Neural progenitor cell (in vitro differentiated cells): Measurements from ENCODE around the gene PROM2. TPM values are rescaled to one million over a fixed set of nuclear protein-coding genes. Genes with fewer than 3 reads are reported as not detected.

Source experiments
- DNase-seq: peaks from one replicate; pipeline ENCODE4 v3.0.0-alpha.2; 2016; ENCODE audit warnings: low spot score
- H2AFZ ChIP-seq: fragments of 200-600 bp; sonication (generic); replicated peaks from 2 replicates; pipeline ENCODE4 v1.6.1; 2016; ENCODE audit warnings: antibody characterized with exemption
- H3F3A ChIP-seq: fragments of 200-600 bp; sonication (generic); 2 replicates; pipeline ENCODE4 v1.6.1; 2016; ENCODE audit warnings: antibody characterized with exemption, low read depth
- H3K27ac ChIP-seq: fragments of 200-600 bp; sonication (generic); 2 replicates; pipeline ENCODE4 v1.5.1; 2016; ENCODE audit warnings: mild to moderate bottlenecking
- H3K27me3 ChIP-seq: fragments of 200-600 bp; sonication (generic); 2 replicates; pipeline ENCODE4 v1.6.1; 2016; ENCODE audit warnings: mild to moderate bottlenecking, moderate library complexity
- H3K36me3 ChIP-seq: fragments of 200-600 bp; sonication (generic); 2 replicates; pipeline ENCODE4 v1.5.1; 2016
- H3K4me1 ChIP-seq: fragments of 200-600 bp; sonication (generic); 2 replicates; pipeline ENCODE4 v1.6.1; 2016; ENCODE audit warnings: mixed run types
- H3K4me2 ChIP-seq: fragments of 200-600 bp; sonication (generic); 2 replicates; pipeline ENCODE4 v1.6.1; 2016
- H3K4me3 ChIP-seq: fragments of 200-600 bp; sonication (generic); 2 replicates; pipeline ENCODE4 v1.5.1; 2016
- H3K79me2 ChIP-seq: fragments of 200-600 bp; sonication (generic); 2 replicates; pipeline ENCODE4 v1.6.1; 2016; ENCODE audit warnings: low read depth
- H3K9ac ChIP-seq: fragments of 200-600 bp; sonication (generic); 2 replicates; pipeline ENCODE4 v1.6.1; 2016
- H3K9me3 ChIP-seq: fragments of 200-600 bp; sonication (generic); 2 replicates; pipeline ENCODE4 v1.5.1; 2016; ENCODE audit warnings: low read depth
- H4K20me1 ChIP-seq: fragments of 200-600 bp; sonication (generic); 2 replicates; pipeline ENCODE4 v1.6.1; 2016; ENCODE audit warnings: low read depth
- H3K27ac Mint-ChIP-seq: 3 replicates; pipeline ENCODE4 v1.8.0; 2021; ENCODE audit warnings: mixed read lengths
- H3K27me3 Mint-ChIP-seq: 2 replicates; pipeline ENCODE4 v1.8.0; 2022; ENCODE audit warnings: low read depth, mild to moderate bottlenecking, inconsistent platforms, moderate library complexity, mixed read lengths; ENCODE audit not compliant: insufficient read depth
- H3K36me3 Mint-ChIP-seq: 3 replicates; pipeline ENCODE4 v1.8.0; 2021; ENCODE audit warnings: mixed read lengths
- H3K4me1 Mint-ChIP-seq: 3 replicates; pipeline ENCODE4 v1.8.0; 2021; ENCODE audit warnings: mixed read lengths
- H3K4me3 Mint-ChIP-seq: 3 replicates; pipeline ENCODE4 v1.8.0; 2021; ENCODE audit warnings: mild to moderate bottlenecking, moderate library complexity, mixed read lengths
- H3K9me3 Mint-ChIP-seq: 3 replicates; pipeline ENCODE4 v1.8.0; 2020; ENCODE audit warnings: mixed read lengths
- EZH2 ChIP-seq: fragments of 200-600 bp; sonication (generic); IDR thresholded peaks from 2 replicates; pipeline ENCODE4 v1.6.1; 2017; ENCODE audit warnings: antibody characterized with exemption, mild to moderate bottlenecking, moderate library complexity
- EZH2phosphoT487 ChIP-seq: fragments of 200-600 bp; sonication (generic); IDR thresholded peaks from 2 replicates; pipeline ENCODE4 v1.6.1; 2017; ENCODE audit warnings: antibody characterized with exemption
- total RNA-seq: library from RNA; depleted of rRNA; stranded (reverse); fragments of >200 nt; gene quantifications from 2 replicates; pipeline ENCODE4 v1.2.3, GENCODE V29; 2015; ENCODE audit warnings: low replicate concordance
- TF ChIP-seq, protein P1 (sequence below): fragments of 200-600 bp; sonication (generic); IDR thresholded peaks from 2 replicates; pipeline ENCODE4 v1.5.1; 2017; ENCODE audit warnings: antibody characterized with exemption, mild to moderate bottlenecking

Gene PROM2
- total RNA-seq, 1 donor from 2014 or later, result 0.95 TPM

DNA sequence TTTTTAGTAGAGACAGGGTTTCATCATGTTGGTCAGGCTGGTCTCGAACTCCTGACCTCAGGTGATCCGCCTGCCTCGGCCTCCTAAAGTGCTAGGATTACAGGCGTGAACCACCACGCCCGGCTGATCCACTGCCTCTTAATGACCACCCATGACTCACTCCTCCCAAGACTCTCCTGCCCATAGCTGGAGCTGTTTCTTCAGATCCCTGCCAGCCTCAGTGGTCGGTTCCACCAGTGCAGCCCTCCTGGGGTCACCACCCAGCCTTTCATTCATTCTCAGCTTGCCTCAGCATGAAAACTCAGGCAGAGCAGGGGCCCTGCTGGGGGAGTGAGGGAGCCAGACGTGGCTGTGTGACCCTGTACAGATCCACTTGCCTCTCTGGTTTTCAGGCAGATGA lies 35.4 kb downstream of the PROM2 start:
- Mint-ChIP-seq H3K9me3 (peaks cover 2% of the 10 kb centered on the region), H3K4me1 (peaks cover 20% of the 10 kb centered on the region), H3K36me3 (no peaks in the 10 kb centered on the region), H3K4me3 (no peak overlapping the region), H3K27ac (no peak overlapping the region), H3K27me3 (peaks cover 5% of the 10 kb centered on the region)
- H3K27me3 ChIP-seq, result no peaks in the 10 kb centered on the region
- no peaks in the 10 kb centered on the region for H3K36me3 ChIP-seq
- no peak overlapping the region for H3K9ac ChIP-seq
- TF ChIP-seq EZH2 (no peak), EZH2phosphoT487 (no peak)
- TF ChIP-seq, protein P1, sequence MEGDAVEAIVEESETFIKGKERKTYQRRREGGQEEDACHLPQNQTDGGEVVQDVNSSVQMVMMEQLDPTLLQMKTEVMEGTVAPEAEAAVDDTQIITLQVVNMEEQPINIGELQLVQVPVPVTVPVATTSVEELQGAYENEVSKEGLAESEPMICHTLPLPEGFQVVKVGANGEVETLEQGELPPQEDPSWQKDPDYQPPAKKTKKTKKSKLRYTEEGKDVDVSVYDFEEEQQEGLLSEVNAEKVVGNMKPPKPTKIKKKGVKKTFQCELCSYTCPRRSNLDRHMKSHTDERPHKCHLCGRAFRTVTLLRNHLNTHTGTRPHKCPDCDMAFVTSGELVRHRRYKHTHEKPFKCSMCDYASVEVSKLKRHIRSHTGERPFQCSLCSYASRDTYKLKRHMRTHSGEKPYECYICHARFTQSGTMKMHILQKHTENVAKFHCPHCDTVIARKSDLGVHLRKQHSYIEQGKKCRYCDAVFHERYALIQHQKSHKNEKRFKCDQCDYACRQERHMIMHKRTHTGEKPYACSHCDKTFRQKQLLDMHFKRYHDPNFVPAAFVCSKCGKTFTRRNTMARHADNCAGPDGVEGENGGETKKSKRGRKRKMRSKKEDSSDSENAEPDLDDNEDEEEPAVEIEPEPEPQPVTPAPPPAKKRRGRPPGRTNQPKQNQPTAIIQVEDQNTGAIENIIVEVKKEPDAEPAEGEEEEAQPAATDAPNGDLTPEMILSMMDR, result no peak
- H3K27ac ChIP-seq, result no peak overlapping the region
- H3F3A ChIP-seq, result no peaks in the 10 kb centered on the region
- DNase-seq, result no peak
- no peak overlapping the region for H3K4me2 ChIP-seq
- no peaks in the 10 kb centered on the region for H3K4me1 ChIP-seq
- no peak overlapping the region for H3K4me3 ChIP-seq
- no peaks in the 10 kb centered on the region for H3K9me3 ChIP-seq
- no peaks in the 10 kb centered on the region for H3K79me2 ChIP-seq
- no peak overlapping the region for H2AFZ ChIP-seq
- no peaks in the 10 kb centered on the region for H4K20me1 ChIP-seq

DNA sequence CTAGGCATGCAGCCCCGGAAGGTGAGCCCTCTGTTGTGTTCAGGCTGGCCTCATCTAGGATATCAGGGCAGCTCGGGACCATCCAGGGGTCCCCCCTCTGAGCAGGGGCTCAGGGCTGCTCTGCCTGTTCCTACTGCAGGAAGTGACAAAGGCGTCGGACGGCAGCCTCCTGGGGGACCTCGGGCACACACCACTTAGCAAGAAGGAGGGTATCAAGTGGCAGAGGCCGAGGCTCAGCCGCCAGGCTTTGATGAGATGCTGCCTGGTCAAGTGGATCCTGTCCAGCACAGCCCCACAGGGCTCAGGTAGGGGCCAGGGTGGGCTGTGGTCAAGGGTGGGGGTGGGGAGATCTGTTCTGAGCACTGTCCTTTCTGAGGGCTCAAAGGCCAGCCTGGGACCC lies 36.0 kb downstream of the PROM2 start:
- Mint-ChIP-seq H3K4me1 (peaks cover 23% of the 10 kb centered on the region), H3K4me3 (no peak overlapping the region), H3K27me3 (peaks cover 5% of the 10 kb centered on the region), H3K36me3 (no peaks in the 10 kb centered on the region), H3K9me3 (peaks cover 5% of the 10 kb centered on the region), H3K27ac (no peak overlapping the region)
- Histone ChIP-seq H3F3A (no peaks in the 10 kb centered on the region), H3K4me1 (no peaks in the 10 kb centered on the region), H3K79me2 (no peaks in the 10 kb centered on the region), H3K27me3 (no peaks in the 10 kb centered on the region), H3K9ac (no peak overlapping the region), H2AFZ (no peak overlapping the region), H3K36me3 (no peaks in the 10 kb centered on the region), H4K20me1 (no peaks in the 10 kb centered on the region), H3K4me2 (no peak overlapping the region), H3K27ac (no peak overlapping the region), H3K4me3 (no peak overlapping the region), H3K9me3 (no peaks in the 10 kb centered on the region)
- TF ChIP-seq EZH2phosphoT487 (no peak), EZH2 (no peak)
- TF ChIP-seq, protein P1, result no peak
- DNase-seq, result no peak

DNA sequence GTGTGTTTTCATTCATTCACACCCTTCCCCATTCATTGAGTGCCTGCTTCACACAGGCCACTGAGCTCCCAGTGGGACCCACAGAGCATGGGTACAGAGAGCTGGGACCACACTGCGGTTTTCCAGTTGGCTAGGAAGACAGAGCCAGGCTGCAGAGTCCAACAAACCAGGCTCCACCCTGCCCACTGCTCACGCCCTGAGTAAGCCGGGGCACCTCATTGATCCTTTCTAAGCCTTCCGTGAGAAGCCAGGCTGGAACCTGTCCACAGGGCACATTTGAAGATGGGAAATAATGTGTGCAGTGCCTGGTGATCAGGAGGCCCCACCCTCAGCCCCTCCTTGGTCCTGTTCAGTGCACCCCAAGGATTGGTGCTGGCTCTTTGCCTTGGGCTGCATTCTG lies 36.4 kb downstream of the PROM2 start:
- H3K27me3 ChIP-seq, result no peaks in the 10 kb centered on the region
- H3K4me3 Mint-ChIP-seq, result no peak overlapping the region
- H3K4me1 ChIP-seq, result no peaks in the 10 kb centered on the region
- no peak for DNase-seq
- no peak overlapping the region for H3K27ac Mint-ChIP-seq
- no peak overlapping the region for H3K4me2 ChIP-seq
- H3K4me1 Mint-ChIP-seq, result peaks cover 23% of the 10 kb centered on the region
- H3F3A ChIP-seq, result no peaks in the 10 kb centered on the region
- no peak overlapping the region for H2AFZ ChIP-seq
- no peak overlapping the region for H3K9ac ChIP-seq
- peaks cover 5% of the 10 kb centered on the region for H3K27me3 Mint-ChIP-seq
- H3K36me3 Mint-ChIP-seq, result no peaks in the 10 kb centered on the region
- H3K36me3 ChIP-seq, result no peaks in the 10 kb centered on the region
- H3K79me2 ChIP-seq, result no peaks in the 10 kb centered on the region
- H3K4me3 ChIP-seq, result no peak overlapping the region
- TF ChIP-seq, protein P1, result no peak
- TF ChIP-seq EZH2 (no peak), EZH2phosphoT487 (no peak)
- no peaks in the 10 kb centered on the region for H3K9me3 ChIP-seq
- H3K27ac ChIP-seq, result no peak overlapping the region
- H4K20me1 ChIP-seq, result no peaks in the 10 kb centered on the region
- H3K9me3 Mint-ChIP-seq, result peaks cover 5% of the 10 kb centered on the region
